Lung (tissue), 12 donors: Measurements from ENCODE around the gene PAM. TPM values are rescaled to one million over a fixed set of nuclear protein-coding genes. Genes with fewer than 3 reads are reported as not detected.

Experiments used
- ATAC-seq: fragments of 200-7000 bp; cut with Tn5 transposase; one replicate; pipeline ENCODE4 v1.9.1; 2020; ENCODE audit warnings: moderate number of reproducible peaks; ENCODE audit not compliant: insufficient read depth, low FRiP score
- DNase-seq, 3 donors: peaks; one replicate each; pipeline ENCODE4 v3.0.0-alpha.2; 2013 to 2017
- H3K27ac ChIP-seq, 2 donors: one replicate each; pipeline ENCODE4 v1.5.1; 2013; ENCODE audit warnings: mild to moderate bottlenecking in 2 of 2, moderate library complexity in 2 of 2, control low read depth in 1 of 2, inconsistent platforms in 1 of 2, low read depth in 1 of 2, low read length in 1 of 2
- H3K27me3 ChIP-seq, 3 donors: one replicate each; pipeline ENCODE4 v1.5.1; 2013; ENCODE audit warnings: low read length in 2 of 3; ENCODE audit not compliant: control insufficient read depth in 3 of 3, insufficient read depth in 3 of 3
- H3K36me3 ChIP-seq, 4 donors: one replicate each; pipeline ENCODE4 v1.5.1; 2013; ENCODE audit warnings: low read length in 4 of 4, mild to moderate bottlenecking in 1 of 4, moderate library complexity in 1 of 4; ENCODE audit not compliant: control insufficient read depth in 4 of 4, insufficient read depth in 4 of 4
- H3K4me1 ChIP-seq, 5 donors: one replicate each; pipeline ENCODE4 v1.5.1; 2013; ENCODE audit warnings: low read length in 5 of 5, mild to moderate bottlenecking in 2 of 5, moderate library complexity in 1 of 5; ENCODE audit not compliant: control insufficient read depth in 5 of 5, insufficient read depth in 5 of 5
- H3K4me3 ChIP-seq: one replicate; pipeline ENCODE4 v1.5.1; 2013; ENCODE audit warnings: mild to moderate bottlenecking, control low read depth, moderate library complexity
- H3K9ac ChIP-seq, 2 donors: one replicate each; pipeline ENCODE4 v1.5.1; 2013; ENCODE audit warnings: low read length in 2 of 2, control low read depth in 1 of 2; ENCODE audit not compliant: insufficient read depth in 1 of 2
- H3K9me3 ChIP-seq, 4 donors: one replicate each; pipeline ENCODE4 v1.5.1; 2013; ENCODE audit warnings: low read length in 3 of 4, mild to moderate bottlenecking in 1 of 4, moderate library complexity in 1 of 4; ENCODE audit not compliant: control insufficient read depth in 4 of 4, insufficient read depth in 3 of 4
- CTCF ChIP-seq: IDR thresholded peaks from 2 replicates; pipeline ENCODE4 v1.5.1; 2012; ENCODE audit warnings: mild to moderate bottlenecking; ENCODE audit errors: control extremely low read depth, extremely low read depth
- WGBS, 2 donors: extraction: QIAGEN DNeasy Blood & Tissue Kit; methylation state at CpG; one replicate each; pipeline ENCODE4 v1.1.7; 2013; 5-methylcytosine and 5-hydroxymethylcytosine counted together
- polyA plus RNA-seq, 2 donors: library from polyadenylated mRNA; stranded (reverse); fragments of 200-250 nt; gene quantifications; one replicate each; pipeline ENCODE4 v1.2.1, GENCODE V29; 2013
- total RNA-seq, 2 donors: library from RNA; depleted of rRNA in 1 of 2; stranded (reverse); fragments of >200 nt in 1 of 2; gene quantifications; one replicate each; pipeline ENCODE4 v1.2.1, GENCODE V29; 2014 to 2021
- donor health status: control.
- donor health status: control.
- donor health status: Bipolar disorder and iron deficiency.
- donor health status: healthy.
- donor health status: DM: yes; HTN: yes; CAD: no.

Gene PAM
- total and polyA plus RNA-seq, 4 donors = 117 to 248 (median 151) TPM

GRCh38 chr5:102790748-102791147 lies 35.6 kb downstream of the PAM start:
- H3K4me3 ChIP-seq = no peak overlapping the region
- peaks cover 0 to 17% (median 3%) of the 10 kb centered on the region in 5 donors for H3K4me1 ChIP-seq
- H3K27ac ChIP-seq = no peak overlapping the region
- H3K27me3 ChIP-seq = no peaks in the 10 kb centered on the region
- TF ChIP-seq CTCF = no peak
- ATAC-seq (no peak), DNase-seq (no peak)
- H3K36me3 ChIP-seq = no peaks in the 10 kb centered on the region
- no peak overlapping the region for H3K9ac ChIP-seq
- H3K9me3 ChIP-seq = no peaks in the 10 kb centered on the region

DNA sequence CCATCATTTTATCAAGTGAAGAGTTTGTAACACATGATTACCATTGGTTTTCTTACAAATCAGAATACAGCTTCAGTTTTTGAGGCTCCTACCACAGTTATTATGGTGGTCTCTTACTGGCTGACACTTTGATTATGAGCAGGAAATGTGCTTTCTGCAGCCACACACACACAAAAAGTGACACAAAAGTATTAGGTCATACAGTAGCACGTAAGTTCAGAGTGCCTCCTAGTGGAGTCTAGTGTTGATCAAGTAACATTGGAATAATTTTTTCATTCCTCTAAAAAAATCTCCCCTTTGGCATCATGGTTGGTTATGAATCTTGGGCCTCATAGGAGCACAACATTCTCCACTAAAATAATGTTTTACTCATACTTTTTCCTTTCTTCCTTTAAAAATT lies 37.6 kb downstream of the PAM start:
- Histone ChIP-seq H3K4me3 (no peak overlapping the region), H3K36me3 (no peaks in the 10 kb centered on the region), H3K27ac (no peak overlapping the region), H3K27me3 (no peaks in the 10 kb centered on the region), H3K9me3 (no peaks in the 10 kb centered on the region), H3K4me1 (peaks cover 3 to 17% (median 7%) of the 10 kb centered on the region in 5 donors), H3K9ac (no peak overlapping the region)
- 44 to 46% methylated on average over 1 of the region's 1 CpG for WGBS, 2 donors
- no peak for ATAC-seq
- no peak for DNase-seq
- TF ChIP-seq CTCF = no peak

- no peak overlapping the region for H3K9ac ChIP-seq
- peaks cover 3 to 17% (median 10%) of the 10 kb centered on the region in 5 donors for H3K4me1 ChIP-seq
- no peaks in the 10 kb centered on the region for H3K9me3 ChIP-seq
- DNase-seq (no peak), ATAC-seq (no peak)
- no peak overlapping the region for H3K27ac ChIP-seq
- no peaks in the 10 kb centered on the region for H3K36me3 ChIP-seq
- TF ChIP-seq CTCF = no peak
- H3K27me3 ChIP-seq = no peaks in the 10 kb centered on the region
- 96 to 100% methylated on average over 1 of the region's 1 CpG for WGBS, 2 donors
- H3K4me3 ChIP-seq = no peak overlapping the region
Observed at GRCh38 chr5:102794047-102794446, 38.9 kb downstream of the PAM start.

DNA sequence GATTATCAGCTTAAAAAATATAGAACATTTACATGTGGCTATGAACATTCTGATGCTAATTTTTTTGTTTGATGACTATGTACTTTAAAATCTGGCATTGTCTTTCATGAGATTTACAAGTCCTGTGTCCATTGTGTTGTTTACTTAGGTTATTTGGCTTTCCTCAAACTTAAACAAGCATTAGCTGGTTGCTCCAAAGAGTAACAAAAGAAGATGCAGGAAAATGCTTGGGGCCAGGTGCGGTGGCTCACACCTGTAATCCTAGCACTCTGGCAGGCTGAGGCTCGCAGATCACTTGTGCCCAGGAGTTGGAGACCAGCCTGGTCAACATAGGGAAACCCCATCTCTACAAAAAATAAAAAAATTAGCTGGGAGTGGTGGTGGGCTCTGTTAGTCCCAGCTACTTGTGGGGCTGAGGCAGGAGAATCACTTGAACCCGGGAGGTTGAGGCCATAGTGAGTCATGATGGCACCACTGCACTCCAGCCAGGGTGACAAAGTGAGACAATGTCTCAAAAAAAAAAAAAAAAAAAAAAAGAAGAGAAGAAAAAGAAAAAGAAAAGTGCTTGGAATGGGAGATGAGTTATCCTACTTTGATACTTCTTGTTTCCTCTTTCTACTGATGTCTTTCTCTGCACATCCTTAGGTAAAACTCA lies 39.7 kb downstream of the PAM start:
- Histone ChIP-seq H3K9me3 (no peaks in the 10 kb centered on the region), H3K4me3 (no peak overlapping the region)
- WGBS, 2 donors = 89 to 91% methylated on average over 3 of the region's 3 CpGs

More for the DNA sequence above, 39.7 kb downstream of the PAM start:
- DNase-seq (no peak), ATAC-seq (no peak)
- Histone ChIP-seq H3K27me3 (no peaks in the 10 kb centered on the region), H3K27ac (peak overlapping the region in 1 of 2 donors; percentile 70), H3K4me1 (peaks cover 3 to 23% (median 10%) of the 10 kb centered on the region in 5 donors), H3K36me3 (no peaks in the 10 kb centered on the region), H3K9ac (peak overlapping the region in 1 of 2 donors; percentile 14)
- no peak for TF ChIP-seq CTCF
